ENCODE measurements around the gene PAFAH1B2.

GRCh38 chr11:117110294-117110950 is 33.7 kb upstream of the PAFAH1B2 start:
- TF ChIP-seq CTCF (IDR thresholded peaks at IDR 0.05) (no peak), POLR2AphosphoS5 (IDR thresholded peaks at IDR 0.05) (no peak), POLR2A (IDR thresholded peaks at IDR 0.05) (no peak), EP300 (IDR thresholded peaks at IDR 0.05) (no peak)

Data from suprapubic skin (tissue), 4 donors.